ENCODE measurements around the gene ITGA11. TPM values are rescaled to one million over a fixed set of nuclear protein-coding genes. Genes with fewer than 3 reads are reported as not detected.

The ITGA11 gene
- total RNA-seq, 1 donor from 2014 or later = 32.6 TPM

- DNase-seq (ENCODE audit: missing footprints) (no peak), ATAC-seq (no peak)
- intact Hi-C loops (cut with DNase I) = loop anchor here (2.0 kb wide), 1 partner anchor 23 kb away; no protein-coding TSS in a partner anchor
Measured at GRCh38 chr15:68311464-68311835, 120.5 kb downstream of the ITGA11 start.

- DNase-seq (ENCODE audit: missing footprints) = no peak
- intact Hi-C loops (cut with DNase I) = loop anchor here (2.0 kb wide), 1 partner anchor 24 kb away; no protein-coding TSS in a partner anchor
- no peak for ATAC-seq
Measured at GRCh38 chr15:68310804-68311463, 121.0 kb downstream of the ITGA11 start.

DNA sequence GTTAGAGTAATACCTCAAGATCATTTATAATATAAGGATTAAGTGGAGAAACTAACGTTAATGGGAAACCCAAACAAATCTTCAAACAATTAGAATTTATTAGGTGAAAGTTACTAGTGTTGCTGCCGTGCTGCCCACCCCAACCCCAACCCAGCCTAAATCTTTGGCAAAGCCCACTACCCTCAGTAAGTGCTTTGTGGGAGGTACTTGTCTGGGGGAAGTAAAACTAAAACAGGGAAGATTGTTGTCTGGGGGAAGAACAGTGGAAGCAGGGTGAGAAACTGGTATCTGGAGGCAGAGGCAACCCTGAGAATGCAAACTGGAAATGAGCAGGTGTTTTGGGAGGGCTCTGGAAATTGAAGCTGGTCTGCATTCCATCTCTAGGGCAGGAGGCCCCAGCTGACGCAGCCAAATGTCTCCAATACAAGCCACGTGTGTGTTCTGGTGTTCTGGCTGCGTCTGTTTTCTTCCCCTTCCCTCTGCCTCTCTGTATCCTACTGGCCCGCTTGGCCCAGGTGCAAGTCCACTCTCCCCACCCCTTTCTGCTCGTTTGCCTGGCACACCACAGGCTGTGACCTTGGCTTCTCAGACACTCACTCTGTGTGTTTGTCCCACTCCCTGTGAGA is 121.7 kb downstream of the ITGA11 start:
- DNase-seq (ENCODE audit: missing footprints) = no peak
- peak; percentile 80 for ATAC-seq

GRCh38 chr15:68309024-68309423 is 122.9 kb downstream of the ITGA11 start:
- intact Hi-C loops (cut with DNase I) = loop anchor here (5.0 kb wide), 1 partner anchor 57 kb away; no protein-coding TSS in a partner anchor
- DNase-seq (ENCODE audit: missing footprints) (no peak), ATAC-seq (no peak)

More for the DNA sequence above, 121.7 kb downstream of the ITGA11 start:
- intact Hi-C loops (cut with DNase I) = loop anchor here (2.0 kb wide), 1 partner anchor 25 kb away; no protein-coding TSS in a partner anchor

DNA sequence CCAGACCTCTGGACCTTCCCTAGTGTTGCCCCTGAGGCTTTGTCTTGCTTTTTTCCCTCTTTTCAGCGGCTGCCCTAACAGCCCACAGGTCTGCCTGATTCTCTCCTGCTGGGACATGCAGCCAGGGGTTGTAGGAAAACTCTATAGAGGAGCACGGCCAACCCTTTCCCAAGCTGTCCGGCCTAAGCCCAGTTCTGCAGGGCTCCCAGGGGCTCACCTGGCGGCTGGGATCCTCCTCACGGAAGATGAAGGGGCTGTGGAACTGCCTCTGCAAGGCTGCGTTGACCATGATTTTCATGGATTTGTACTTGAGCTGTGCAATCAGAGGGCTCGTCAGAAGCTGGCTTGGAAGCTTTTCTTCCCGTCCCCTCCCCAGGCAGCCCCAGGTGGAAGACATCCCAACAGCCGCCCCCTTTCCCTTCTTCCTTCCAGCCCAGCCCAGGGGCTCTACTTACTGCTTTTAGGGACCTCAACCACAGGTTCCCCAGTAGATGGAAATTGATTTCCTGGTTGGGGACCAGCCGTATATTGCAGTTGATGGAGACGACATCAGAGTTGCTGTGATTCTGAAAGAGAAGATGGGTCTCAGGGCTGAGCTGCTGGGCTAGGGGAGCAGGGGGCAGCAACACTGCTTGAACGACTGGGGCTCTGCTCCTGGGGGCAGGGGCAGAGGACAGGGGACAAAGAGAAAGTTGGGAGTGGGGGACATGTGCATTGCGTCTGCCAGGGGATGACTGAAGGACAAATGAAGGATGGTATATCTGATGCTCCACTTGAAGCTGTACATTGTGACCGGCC is 124.6 kb downstream of the ITGA11 start:
- DNase-seq (ENCODE audit: missing footprints) = no peak
- intact Hi-C loops (cut with DNase I) = loop anchor here (2.0 to 5.0 kb wide), 2 partner anchors 55 to 65 kb away; no protein-coding TSS in a partner anchor
- ATAC-seq = no peak

DNA sequence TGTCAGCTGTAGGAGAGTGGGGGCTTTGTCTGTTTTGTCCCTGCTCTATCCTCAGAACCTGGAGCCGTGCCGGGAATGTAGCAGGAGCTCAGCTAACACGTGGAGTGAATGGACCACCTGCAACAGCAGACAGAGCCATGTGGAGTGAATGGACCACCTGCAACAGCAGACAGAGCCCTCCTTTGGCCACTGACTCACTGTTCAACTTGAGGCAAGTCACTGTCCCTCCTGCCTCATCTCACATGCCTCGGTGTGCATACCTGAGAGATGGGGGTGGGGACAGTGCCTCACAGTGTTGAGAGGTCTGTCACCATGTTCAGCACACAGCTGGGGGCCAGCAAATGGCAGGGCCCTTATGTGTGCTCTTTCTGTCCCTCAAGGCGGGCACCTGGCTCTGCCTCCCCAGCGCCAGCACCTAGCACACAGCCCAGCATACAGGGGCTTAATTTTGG is 126.5 kb downstream of the ITGA11 start:
- intact Hi-C loops (cut with DNase I) = loop anchor here (5.0 kb wide), 1 partner anchor 53 kb away; no protein-coding TSS in a partner anchor
- ATAC-seq (no peak), DNase-seq (ENCODE audit: missing footprints) (no peak)

DNA sequence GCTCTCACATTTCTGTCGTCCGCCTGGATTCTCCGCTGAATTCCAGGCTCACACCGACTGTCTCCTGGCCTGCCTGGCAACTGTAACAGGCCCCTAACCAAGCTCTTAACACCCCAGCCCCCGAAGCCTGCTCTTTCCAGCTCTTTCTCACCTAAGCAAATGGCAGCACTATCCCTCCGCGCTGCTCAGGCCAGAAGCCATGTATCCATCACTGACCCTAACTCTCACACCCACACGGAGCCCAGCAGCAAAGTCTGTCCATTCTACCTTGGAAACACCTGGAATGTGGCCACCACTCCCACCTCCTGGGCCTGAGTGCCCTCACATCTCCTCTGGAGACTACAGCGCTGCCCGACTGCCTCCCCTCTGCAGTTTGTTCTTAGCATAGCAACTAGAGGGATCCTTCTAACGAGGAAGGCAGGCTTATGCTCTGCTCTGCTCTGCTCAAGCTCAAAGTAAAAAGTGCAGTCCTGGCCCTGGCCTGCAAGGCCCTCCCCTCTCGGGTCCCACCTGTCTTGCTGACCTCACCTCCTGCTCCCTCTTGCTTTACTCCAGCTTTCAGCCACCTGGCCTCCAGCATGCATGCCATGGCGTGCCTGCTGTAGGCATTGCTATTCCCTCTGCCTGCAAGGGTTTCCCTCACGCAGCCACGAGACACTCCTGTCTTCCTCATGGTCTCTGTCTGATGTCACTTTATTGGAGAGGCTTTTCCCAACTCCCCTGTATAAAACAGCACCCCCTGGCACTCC is 127.2 kb downstream of the ITGA11 start:
- DNase-seq (ENCODE audit: missing footprints) (no peak), ATAC-seq (no peak)
- intact Hi-C loops (cut with DNase I) = loop anchor here (5.0 kb wide), 1 partner anchor 52 kb away; no protein-coding TSS in a partner anchor

DNA sequence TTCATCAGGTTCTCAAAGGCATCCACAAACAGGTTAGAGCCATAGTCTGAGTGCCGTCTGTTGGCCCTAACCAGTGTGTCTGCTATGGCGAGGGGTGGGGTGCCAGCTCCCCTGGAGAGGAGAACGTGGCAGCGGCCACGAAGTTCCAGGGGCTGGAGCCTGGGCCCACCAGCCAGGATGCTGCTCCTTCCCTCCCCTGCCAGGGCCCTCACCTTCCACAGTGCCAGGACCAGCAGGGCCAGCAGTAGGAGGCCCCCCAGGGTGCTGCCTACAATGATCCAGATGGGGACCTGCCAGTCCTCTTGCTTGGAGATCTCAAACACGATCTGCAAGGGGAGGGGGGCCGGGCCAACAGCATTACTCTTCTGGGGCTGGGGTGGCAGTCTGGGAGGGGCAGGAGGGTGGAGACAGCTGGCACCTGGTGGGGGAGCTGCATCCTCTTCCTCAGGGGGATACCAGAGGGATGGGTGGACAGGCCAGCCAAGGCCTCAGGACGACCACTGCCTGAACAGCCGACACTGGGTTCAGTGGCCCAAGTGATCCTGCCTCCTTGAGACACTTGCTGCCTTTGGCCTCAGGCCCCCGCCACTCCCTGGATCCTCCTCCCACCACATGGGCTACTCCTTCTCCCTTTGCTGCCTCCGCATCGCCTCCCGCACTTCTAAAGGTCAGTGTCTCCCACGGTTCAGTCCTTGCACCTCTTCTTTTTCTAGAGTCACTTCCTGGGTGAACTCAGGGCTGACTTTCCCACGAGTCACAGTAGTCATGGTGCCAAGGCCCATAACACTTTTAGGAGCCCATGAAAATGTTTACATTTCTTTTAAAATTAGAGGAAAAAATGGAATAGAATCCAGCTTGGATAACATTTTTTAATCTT is 128.2 kb downstream of the ITGA11 start:
- intact Hi-C loops (cut with DNase I) = no loop called here
- no peak for DNase-seq (ENCODE audit: missing footprints)
- no peak for ATAC-seq

GRCh38 chr15:68303134-68303533 is 128.8 kb downstream of the ITGA11 start:
- intact Hi-C loops (cut with DNase I) = no loop called here
- no peak for DNase-seq (ENCODE audit: missing footprints)
- no peak for ATAC-seq

DNA sequence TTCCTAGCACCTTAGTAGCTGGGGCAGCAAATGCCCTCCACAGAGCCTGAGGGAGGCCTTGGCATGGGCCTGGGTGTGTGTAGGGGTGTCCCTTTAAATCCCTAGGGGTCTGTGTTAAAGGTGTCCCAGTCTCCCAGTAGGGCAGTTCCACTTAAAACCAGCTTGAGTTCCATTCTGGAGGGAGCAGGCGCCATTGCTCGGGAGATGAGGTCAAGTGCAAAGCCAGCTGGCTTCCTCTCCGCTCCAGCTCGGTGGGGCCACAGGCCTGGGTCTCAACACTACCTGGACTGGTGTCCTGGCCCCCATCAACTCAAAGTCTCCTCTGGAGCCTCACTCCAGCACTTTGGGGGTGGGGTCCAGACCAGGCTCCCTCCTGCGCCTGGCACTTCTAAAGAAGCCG is 129.2 kb downstream of the ITGA11 start:
- ATAC-seq (no peak), DNase-seq (ENCODE audit: missing footprints) (no peak)
- intact Hi-C loops (cut with DNase I) = no loop called here

DNA sequence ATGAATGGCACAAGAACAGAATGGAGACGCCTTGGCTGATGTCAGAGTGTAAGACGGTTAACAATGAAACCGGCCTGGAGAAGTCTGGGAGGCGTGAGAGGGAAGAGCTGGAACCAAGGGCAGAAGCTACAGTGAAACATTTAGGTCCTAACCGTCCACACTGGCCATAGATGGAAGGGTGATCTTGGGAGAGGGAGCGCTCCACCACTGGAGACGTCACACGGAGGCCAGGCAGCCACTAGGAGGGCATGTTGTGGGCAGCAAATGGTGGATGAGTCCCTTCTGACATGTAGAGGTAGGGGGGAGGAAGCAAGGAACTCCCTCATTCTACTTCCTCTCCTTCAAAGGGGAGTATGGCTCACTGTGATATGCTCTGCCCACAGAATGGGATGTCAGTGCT is 130.7 kb downstream of the ITGA11 start:
- ATAC-seq = no peak
- intact Hi-C loops (cut with DNase I) = no loop called here
- no peak for DNase-seq (ENCODE audit: missing footprints)

GRCh38 chr15:68300115-68300940 is 131.6 kb downstream of the ITGA11 start:
- intact Hi-C loops (cut with DNase I) = no loop called here
- DNase-seq (ENCODE audit: missing footprints) (no peak), ATAC-seq (no peak)

DNA sequence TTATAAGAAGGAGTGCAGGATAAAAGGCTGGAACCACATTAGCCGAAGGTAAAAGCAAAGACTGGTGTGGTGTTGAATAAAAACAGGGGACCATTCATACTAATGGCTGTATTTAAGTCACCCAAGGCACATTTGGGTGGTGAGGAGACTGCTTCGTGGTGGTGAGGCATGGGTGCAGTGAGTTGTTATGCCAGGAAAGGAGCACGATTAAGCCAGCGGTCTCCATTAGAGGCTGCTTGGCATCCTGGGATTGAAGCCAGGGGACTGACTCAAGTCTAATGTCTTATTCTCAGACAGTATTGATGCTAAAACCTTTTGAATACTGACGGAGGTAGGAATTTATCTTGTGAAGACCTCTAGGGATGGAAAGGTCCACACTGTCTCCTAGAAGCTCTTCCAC is 132.5 kb downstream of the ITGA11 start:
- intact Hi-C loops (cut with DNase I) = no loop called here
- DNase-seq (ENCODE audit: missing footprints) (no peak), ATAC-seq (no peak)

- intact Hi-C loops (cut with DNase I) = no loop called here
- peak; percentile 67 for ATAC-seq
- no peak for DNase-seq (ENCODE audit: missing footprints)
Measured at GRCh38 chr15:68298882-68299381, 133.0 kb downstream of the ITGA11 start.

GRCh38 chr15:68298336-68298735 is 133.6 kb downstream of the ITGA11 start:
- no peak for DNase-seq (ENCODE audit: missing footprints)
- no peak for ATAC-seq
- intact Hi-C loops (cut with DNase I) = no loop called here

GRCh38 chr15:68295014-68295805 is 136.8 kb downstream of the ITGA11 start:
- ATAC-seq = no peak
- DNase-seq (ENCODE audit: missing footprints) = no peak
- intact Hi-C loops (cut with DNase I) = no loop called here
